H1 (cell line): ENCODE measurements around the gene PGBD5. TPM values are rescaled to one million over a fixed set of nuclear protein-coding genes. Genes with fewer than 3 reads are reported as not detected.

Experiments used
- ASH2L ChIP-seq: fragments of 200-600, 300-600 bp; sonication (generic); IDR thresholded peaks from one replicate; pipeline ENCODE4 v1.7.1; 2017; ENCODE audit warnings: low read length
- BACH1 ChIP-seq: IDR thresholded peaks from 2 replicates; pipeline ENCODE4 v1.6.1; 2012; ENCODE audit warnings: low read length, improper control_type of control experiment
- BRCA1 ChIP-seq: IDR thresholded peaks from 2 replicates; pipeline ENCODE4 v1.6.1; 2012; ENCODE audit warnings: low read depth, low read length, improper control_type of control experiment
- CBX8 ChIP-seq: fragments of 300-800, 300-1000 bp; sonication (generic); IDR thresholded peaks from 2 replicates; pipeline ENCODE4 v1.7.1; 2016; ENCODE audit warnings: low read depth, low read length, borderline replicate concordance
- GABPA ChIP-seq: IDR thresholded peaks from 2 replicates; pipeline ENCODE4 v1.6.1; 2011; ENCODE audit warnings: mild to moderate bottlenecking, low read length, moderate library complexity, borderline replicate concordance; ENCODE audit not compliant: insufficient read depth
- JUND ChIP-seq: IDR thresholded peaks from 2 replicates; pipeline ENCODE4 v1.6.1; 2011; ENCODE audit warnings: mild to moderate bottlenecking, improper control_type of control experiment, low read length
- KDM1A ChIP-seq: fragments of 200-600, 300-600 bp; sonication (generic); IDR thresholded peaks from 2 replicates; pipeline ENCODE4 v1.7.1; 2016; ENCODE audit warnings: mild to moderate bottlenecking, low read length, borderline replicate concordance
- NANOG ChIP-seq: IDR thresholded peaks from 2 replicates; pipeline ENCODE4 v1.6.1; 2011; ENCODE audit warnings: low read length, low read depth, mild to moderate bottlenecking, inconsistent platforms; ENCODE audit not compliant: insufficient read depth, poor library complexity, severe bottlenecking
- PHF8 ChIP-seq: fragments of 200-600 bp; sonication (generic); conservative IDR thresholded peaks from 2 replicates; pipeline ENCODE4 v1.7.1; 2012; ENCODE audit warnings: low read depth, mild to moderate bottlenecking, inconsistent platforms, low read length, moderate library complexity
- RAD21 ChIP-seq, 2 experiments: IDR thresholded peaks in 1 of 2; conservative IDR thresholded peaks in 1 of 2; 2 replicates each; pipeline ENCODE4 v1.6.1; 2011; ENCODE audit warnings: low read depth in 2 of 2, low read length in 2 of 2, improper control_type of control experiment in 1 of 2, inconsistent platforms in 1 of 2, mild to moderate bottlenecking in 1 of 2, moderate library complexity in 1 of 2
- RNF2 ChIP-seq: fragments of 200-900, 300-1000 bp; sonication (generic); IDR thresholded peaks from 2 replicates; pipeline ENCODE4 v1.7.1; 2016; ENCODE audit warnings: borderline replicate concordance, low read depth, mild to moderate bottlenecking, antibody characterized with exemption, low read length; ENCODE audit not compliant: poor library complexity, severe bottlenecking; ENCODE audit errors: missing control alignments
- SAP30 ChIP-seq: fragments of 300-600 bp; sonication (generic); IDR thresholded peaks from 2 replicates; pipeline ENCODE4 v1.7.1; 2012; ENCODE audit warnings: low read length, moderate library complexity, mild to moderate bottlenecking, inconsistent platforms; ENCODE audit not compliant: insufficient read depth, insufficient replicate concordance
- SIX5 ChIP-seq: IDR thresholded peaks from 2 replicates; pipeline ENCODE4 v1.6.1; 2011; ENCODE audit warnings: mild to moderate bottlenecking, low read depth, low read length
- SUZ12 ChIP-seq: fragments of 200-600 bp; sonication (generic); IDR thresholded peaks from 2 replicates; pipeline ENCODE4 v1.6.1; 2012; ENCODE audit warnings: mild to moderate bottlenecking, inconsistent platforms, low read length, moderate library complexity, mixed read lengths
- TCF12 ChIP-seq: IDR thresholded peaks from 2 replicates; pipeline ENCODE4 v1.6.1; 2011; ENCODE audit warnings: low read depth, mild to moderate bottlenecking, low read length
- TEAD4 ChIP-seq: IDR thresholded peaks from 2 replicates; pipeline ENCODE4 v1.6.1; 2012; ENCODE audit warnings: low read depth, low read length, inconsistent platforms, mixed read lengths
- polyA plus RNA-seq, 7 experiments: library from polyadenylated mRNA; depleted of rRNA in 3 of 7; stranded (reverse) in 5 of 7; unstranded in 2 of 7; fragments of >200 nt in 5 of 7; fragments of 200-250 nt in 2 of 7; gene quantifications; 1 replicate in 5 of 7; 2 replicates in 1 of 7; 4 replicates in 1 of 7; pipeline versions ENCODE4 v1.2.1 to v1.2.3, GENCODE V29; 2011 to 2013; ENCODE audit warnings: missing spikeins in 2 of 7, mixed read lengths in 2 of 7
- total RNA-seq: library from RNA; stranded (reverse); fragmentation: NEBNext Ultra II Directional; extraction: Animal tissue kit (Norgen Biotek cat#: 25700); gene quantifications from 2 replicates; pipeline ENCODE4 v1.2.1, GENCODE V29; 2021
- TF ChIP-seq, protein P1 (sequence below): IDR thresholded peaks from 2 replicates; pipeline ENCODE4 v1.6.1; 2011; ENCODE audit warnings: low read length, improper control_type of control experiment
- TF ChIP-seq, protein P2 (sequence below): IDR thresholded peaks from 2 replicates; pipeline ENCODE4 v1.6.1; 2012; ENCODE audit warnings: low read length, inconsistent platforms
- TF ChIP-seq, protein P3 (sequence below): IDR thresholded peaks from 2 replicates; pipeline ENCODE4 v1.6.1; 2012; ENCODE audit warnings: inconsistent platforms

The PGBD5 gene
- total and polyA plus RNA-seq, 2 of the 8 experiments (the other 6 are each of a cell fraction or from before 2014, with no cell fraction given): 16.3 to 18.4 TPM

GRCh38 chr1:230291731-230292620, 134.2 kb downstream of the PGBD5 start (continued):
- TF ChIP-seq, protein P1, sequence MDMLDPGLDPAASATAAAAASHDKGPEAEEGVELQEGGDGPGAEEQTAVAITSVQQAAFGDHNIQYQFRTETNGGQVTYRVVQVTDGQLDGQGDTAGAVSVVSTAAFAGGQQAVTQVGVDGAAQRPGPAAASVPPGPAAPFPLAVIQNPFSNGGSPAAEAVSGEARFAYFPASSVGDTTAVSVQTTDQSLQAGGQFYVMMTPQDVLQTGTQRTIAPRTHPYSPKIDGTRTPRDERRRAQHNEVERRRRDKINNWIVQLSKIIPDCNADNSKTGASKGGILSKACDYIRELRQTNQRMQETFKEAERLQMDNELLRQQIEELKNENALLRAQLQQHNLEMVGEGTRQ: no peak
- TF ChIP-seq, protein P2, sequence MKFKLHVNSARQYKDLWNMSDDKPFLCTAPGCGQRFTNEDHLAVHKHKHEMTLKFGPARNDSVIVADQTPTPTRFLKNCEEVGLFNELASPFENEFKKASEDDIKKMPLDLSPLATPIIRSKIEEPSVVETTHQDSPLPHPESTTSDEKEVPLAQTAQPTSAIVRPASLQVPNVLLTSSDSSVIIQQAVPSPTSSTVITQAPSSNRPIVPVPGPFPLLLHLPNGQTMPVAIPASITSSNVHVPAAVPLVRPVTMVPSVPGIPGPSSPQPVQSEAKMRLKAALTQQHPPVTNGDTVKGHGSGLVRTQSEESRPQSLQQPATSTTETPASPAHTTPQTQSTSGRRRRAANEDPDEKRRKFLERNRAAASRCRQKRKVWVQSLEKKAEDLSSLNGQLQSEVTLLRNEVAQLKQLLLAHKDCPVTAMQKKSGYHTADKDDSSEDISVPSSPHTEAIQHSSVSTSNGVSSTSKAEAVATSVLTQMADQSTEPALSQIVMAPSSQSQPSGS: no peak
- TF ChIP-seq BACH1: no peak
- TF ChIP-seq TCF12: no peak
- TF ChIP-seq CBX8: no peak
- TF ChIP-seq KDM1A: no peak
- TF ChIP-seq JUND: no peak
- TF ChIP-seq SIX5: no peak
- TF ChIP-seq SAP30: peak; percentile 73
- TF ChIP-seq RNF2: no peak
- TF ChIP-seq, protein P3, sequence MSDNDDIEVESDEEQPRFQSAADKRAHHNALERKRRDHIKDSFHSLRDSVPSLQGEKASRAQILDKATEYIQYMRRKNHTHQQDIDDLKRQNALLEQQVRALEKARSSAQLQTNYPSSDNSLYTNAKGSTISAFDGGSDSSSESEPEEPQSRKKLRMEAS: no peak
- TF ChIP-seq BRCA1: no peak
- no peak for TF ChIP-seq GABPA
- TF ChIP-seq ASH2L: no peak
- no peak for TF ChIP-seq TEAD4
- no peak for TF ChIP-seq NANOG
- TF ChIP-seq SUZ12: peak; percentile 46; the same call in 1 of the 2 replicates
- no peak for TF ChIP-seq RAD21 (IDR thresholded peaks at IDR 0.05 in 1 of 2, conservative IDR thresholded peaks at IDR 0.05 in 1 of 2; ENCODE audit: low read depth in 2 of 2, low read length in 2 of 2)
- TF ChIP-seq PHF8: no peak
